ENCODE results near the gene NRXN3. TPM values are rescaled to one million over a fixed set of nuclear protein-coding genes. Genes with fewer than 3 reads are reported as not detected.
"Not testable (repeated sequence)": the region's sequence is repeated elsewhere in the genome, so short reads cannot be mapped to it uniquely, and the experiment has no call there.

NRXN3 gene
- total and polyA plus RNA-seq, 5 donors from 2014 or later, result not detected

DNA sequence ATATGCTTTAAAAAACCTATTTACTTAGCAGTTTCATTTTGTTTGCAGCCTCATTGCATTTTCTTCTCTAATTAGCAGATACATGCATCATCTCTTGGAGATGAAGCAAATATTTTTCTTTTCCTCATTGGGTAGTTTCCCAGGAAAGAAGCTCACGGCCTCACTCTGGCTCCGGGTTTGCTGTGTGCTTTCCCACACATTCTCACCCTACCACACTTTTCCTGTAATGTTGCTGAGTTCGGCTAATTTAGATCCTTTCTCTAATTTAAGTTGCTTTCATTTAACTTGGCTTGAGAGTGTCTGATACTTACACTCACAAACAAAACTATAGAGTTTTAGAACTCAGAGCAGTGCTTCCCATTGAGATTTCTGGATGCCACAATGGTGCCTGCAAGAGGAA, 928.2 kb downstream of the NRXN3 start:
- no peak for ATAC-seq (ENCODE audit: low read depth in 2 of 2)
- H3K27me3 Mint-ChIP-seq, result no peaks in the 10 kb centered on the region

DNA sequence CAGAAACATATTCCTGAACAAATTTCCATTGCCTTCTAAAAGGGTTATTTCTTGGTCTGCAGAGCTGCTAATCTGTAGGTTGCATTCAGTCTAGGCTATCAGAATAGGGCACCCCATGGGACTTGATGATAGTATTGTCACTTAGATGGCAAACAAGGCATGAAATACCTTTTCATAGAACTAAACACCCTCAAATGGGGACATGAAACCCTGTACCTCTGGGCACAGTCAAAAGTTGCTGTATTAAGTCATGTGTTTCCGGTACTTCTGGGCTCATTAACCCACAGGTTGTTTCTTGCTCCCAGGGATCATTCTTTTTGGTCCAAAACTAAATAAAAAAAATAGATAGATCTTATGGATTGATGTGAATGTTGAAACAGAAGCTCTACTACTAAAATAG, 930.4 kb downstream of the NRXN3 start:
- Histone ChIP-seq H3K27me3 (ENCODE audit: control insufficient read depth, insufficient read depth, low read length) (no peaks in the 10 kb centered on the region), H3K9me3 (ENCODE audit: control insufficient read depth in 2 of 2, low read length in 2 of 2) (peaks cover 0 to 2% of the 10 kb centered on the region in 2 experiments), H3K27ac (ENCODE audit: insufficient read depth, low read length, poor library complexity, severe bottlenecking) (no peak overlapping the region), H3K36me3 (ENCODE audit: control insufficient read depth, insufficient read depth, low read length) (no peaks in the 10 kb centered on the region), H3K4me3 (ENCODE audit: low read depth, low read length) (no peak overlapping the region), H3K4me1 (ENCODE audit: control insufficient read depth, insufficient read depth, low read length, poor library complexity, severe bottlenecking) (no peaks in the 10 kb centered on the region)
- DNase-seq (no peak), ATAC-seq (ENCODE audit: low read depth in 2 of 2) (no peak)
- H3K9me3 Mint-ChIP-seq, result peaks cover 0 to 8% (median 4%) of the 10 kb centered on the region in 7 donors
- no peak overlapping the region for H3K4me3 Mint-ChIP-seq
- H3K27me3 Mint-ChIP-seq, result no peaks in the 10 kb centered on the region
- H3K4me1 Mint-ChIP-seq, result no peaks in the 10 kb centered on the region
- H3K36me3 Mint-ChIP-seq, result no peaks in the 10 kb centered on the region
- H3K27ac Mint-ChIP-seq, result no peak overlapping the region

More for the DNA sequence above, 928.2 kb downstream of the NRXN3 start:
- H3K36me3 Mint-ChIP-seq, result no peaks in the 10 kb centered on the region
- Histone ChIP-seq H3K27ac (ENCODE audit: insufficient read depth, low read length, poor library complexity, severe bottlenecking) (no peak overlapping the region), H3K9me3 (ENCODE audit: control insufficient read depth in 2 of 2, low read length in 2 of 2) (no peaks in the 10 kb centered on the region), H3K4me1 (ENCODE audit: control insufficient read depth, insufficient read depth, low read length, poor library complexity, severe bottlenecking) (no peaks in the 10 kb centered on the region), H3K27me3 (ENCODE audit: control insufficient read depth, insufficient read depth, low read length) (no peaks in the 10 kb centered on the region), H3K4me3 (ENCODE audit: low read depth, low read length) (no peak overlapping the region), H3K36me3 (ENCODE audit: control insufficient read depth, insufficient read depth, low read length) (no peaks in the 10 kb centered on the region)
- H3K4me1 Mint-ChIP-seq, result no peaks in the 10 kb centered on the region
- no peak overlapping the region for H3K4me3 Mint-ChIP-seq
- H3K27ac Mint-ChIP-seq, result no peak overlapping the region
- H3K9me3 Mint-ChIP-seq, result peaks cover 0 to 7% (median 0%) of the 10 kb centered on the region in 7 donors
- DNase-seq, result no peak

GRCh38 chr14:79101388-79101787, 931.2 kb downstream of the NRXN3 start:
- no peak for DNase-seq
- H3K4me3 ChIP-seq (ENCODE audit: low read depth, low read length), result no peak overlapping the region
- no peak for ATAC-seq (ENCODE audit: low read depth in 2 of 2)
- Mint-ChIP-seq H3K4me1 (no peaks in the 10 kb centered on the region), H3K4me3 (no peak overlapping the region), H3K27ac (no peak overlapping the region), H3K27me3 (no peaks in the 10 kb centered on the region), H3K36me3 (no peaks in the 10 kb centered on the region), H3K9me3 (peaks cover 0 to 8% (median 4%) of the 10 kb centered on the region in 7 donors)
- no peaks in the 10 kb centered on the region for H3K27me3 ChIP-seq (ENCODE audit: control insufficient read depth, insufficient read depth, low read length)
- no peak overlapping the region for H3K27ac ChIP-seq (ENCODE audit: insufficient read depth, low read length, poor library complexity, severe bottlenecking)
- H3K9me3 ChIP-seq (ENCODE audit: control insufficient read depth in 2 of 2, low read length in 2 of 2), result peaks cover 0 to 2% of the 10 kb centered on the region in 2 experiments
- no peaks in the 10 kb centered on the region for H3K4me1 ChIP-seq (ENCODE audit: control insufficient read depth, insufficient read depth, low read length, poor library complexity, severe bottlenecking)
- no peaks in the 10 kb centered on the region for H3K36me3 ChIP-seq (ENCODE audit: control insufficient read depth, insufficient read depth, low read length)

- Histone ChIP-seq H3K4me1 (ENCODE audit: control insufficient read depth, insufficient read depth, low read length, poor library complexity, severe bottlenecking) (no peaks in the 10 kb centered on the region), H3K27me3 (ENCODE audit: control insufficient read depth, insufficient read depth, low read length) (no peaks in the 10 kb centered on the region), H3K9me3 (ENCODE audit: control insufficient read depth in 2 of 2, low read length in 2 of 2) (peaks cover 0 to 2% of the 10 kb centered on the region in 2 experiments), H3K4me3 (ENCODE audit: low read depth, low read length) (no peak overlapping the region), H3K27ac (ENCODE audit: insufficient read depth, low read length, poor library complexity, severe bottlenecking) (no peak overlapping the region), H3K36me3 (ENCODE audit: control insufficient read depth, insufficient read depth, low read length) (no peaks in the 10 kb centered on the region)
- ATAC-seq (ENCODE audit: low read depth in 2 of 2) (no peak), DNase-seq (no peak)
- H3K4me3 Mint-ChIP-seq, result no peak overlapping the region
- H3K4me1 Mint-ChIP-seq, result no peaks in the 10 kb centered on the region
- H3K27me3 Mint-ChIP-seq, result no peaks in the 10 kb centered on the region
- H3K9me3 Mint-ChIP-seq, result peaks cover 0 to 10% (median 2%) of the 10 kb centered on the region in 7 donors
- no peak overlapping the region for H3K27ac Mint-ChIP-seq
- H3K36me3 Mint-ChIP-seq, result no peaks in the 10 kb centered on the region
These were observed 933.6 kb downstream of the NRXN3 start for GRCh38 chr14:79103764-79104163.

DNA sequence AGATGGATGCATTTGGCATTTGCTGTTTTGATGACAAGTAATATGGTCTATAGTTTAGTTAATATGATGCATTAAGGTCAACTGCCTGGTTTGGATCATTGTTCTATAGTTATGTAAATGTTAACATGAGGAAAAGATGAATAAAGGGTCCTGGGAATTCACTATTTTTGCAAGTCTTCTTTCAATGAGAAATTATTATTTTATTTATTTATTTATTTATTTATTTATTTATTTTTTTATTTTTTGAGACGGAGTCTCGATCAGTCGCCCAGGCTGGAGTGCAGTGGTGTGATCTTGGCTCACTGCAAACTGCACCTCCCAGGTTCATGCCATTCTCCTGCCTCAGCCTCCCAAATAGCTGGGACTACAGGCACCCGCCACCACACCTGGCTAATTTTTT, 940.4 kb downstream of the NRXN3 start:
- not testable (repeated sequence) for H3K4me1 Mint-ChIP-seq; ATAC-seq (ENCODE audit: low read depth in 2 of 2); H3K27me3 Mint-ChIP-seq

DNA sequence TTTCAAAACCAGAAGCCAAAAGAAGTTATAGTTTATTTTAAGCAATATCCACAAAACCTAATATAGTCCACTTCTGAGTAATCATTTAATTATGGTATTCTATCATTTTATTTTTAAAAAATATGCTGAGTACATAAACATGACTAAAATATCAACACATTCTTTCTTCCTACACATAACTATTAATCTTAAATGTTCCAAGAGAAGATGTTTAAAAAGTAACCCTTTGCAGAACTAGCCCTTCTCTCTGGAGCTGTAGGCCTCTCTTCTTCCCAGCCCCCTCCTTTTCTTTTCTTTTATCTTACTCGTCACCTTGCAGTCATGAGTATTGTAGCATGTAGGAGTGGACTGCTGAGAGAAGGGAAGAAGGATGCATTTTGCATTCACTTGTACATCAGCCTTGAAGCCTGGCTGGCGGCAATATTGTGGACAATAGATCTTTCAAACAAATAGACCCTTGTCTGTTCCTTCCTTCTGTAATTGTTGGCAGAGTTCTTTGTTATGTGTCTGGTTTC, 941.9 kb downstream of the NRXN3 start:
- Mint-ChIP-seq H3K36me3 (no peaks in the 10 kb centered on the region), H3K27me3 (no peaks in the 10 kb centered on the region), H3K27ac (no peak overlapping the region), H3K4me3 (no peak overlapping the region), H3K9me3 (peaks cover 0 to 8% (median 5%) of the 10 kb centered on the region in 7 donors), H3K4me1 (no peaks in the 10 kb centered on the region)
- no peaks in the 10 kb centered on the region for H3K4me1 ChIP-seq (ENCODE audit: control insufficient read depth, insufficient read depth, low read length, poor library complexity, severe bottlenecking)
- no peaks in the 10 kb centered on the region for H3K27me3 ChIP-seq (ENCODE audit: control insufficient read depth, insufficient read depth, low read length)
- H3K36me3 ChIP-seq (ENCODE audit: control insufficient read depth, insufficient read depth, low read length), result no peaks in the 10 kb centered on the region
- no peak overlapping the region for H3K4me3 ChIP-seq (ENCODE audit: low read depth, low read length)
- DNase-seq (no peak), ATAC-seq (ENCODE audit: low read depth in 2 of 2) (no peak)
- H3K27ac ChIP-seq (ENCODE audit: insufficient read depth, low read length, poor library complexity, severe bottlenecking), result no peak overlapping the region
- no peaks in the 10 kb centered on the region for H3K9me3 ChIP-seq (ENCODE audit: control insufficient read depth in 2 of 2, low read length in 2 of 2)

More for the DNA sequence above, 940.4 kb downstream of the NRXN3 start:
- H3K4me3 Mint-ChIP-seq; H3K4me1 ChIP-seq (ENCODE audit: control insufficient read depth, insufficient read depth, low read length, poor library complexity, severe bottlenecking); H3K27ac Mint-ChIP-seq; H3K36me3 Mint-ChIP-seq; H3K36me3 ChIP-seq (ENCODE audit: control insufficient read depth, insufficient read depth, low read length); H3K27me3 ChIP-seq (ENCODE audit: control insufficient read depth, insufficient read depth, low read length); H3K9me3 ChIP-seq (ENCODE audit: control insufficient read depth in 2 of 2, low read length in 2 of 2); H3K9me3 Mint-ChIP-seq; H3K4me3 ChIP-seq (ENCODE audit: low read depth, low read length); H3K27ac ChIP-seq (ENCODE audit: insufficient read depth, low read length, poor library complexity, severe bottlenecking); DNase-seq: not testable (repeated sequence)

DNA sequence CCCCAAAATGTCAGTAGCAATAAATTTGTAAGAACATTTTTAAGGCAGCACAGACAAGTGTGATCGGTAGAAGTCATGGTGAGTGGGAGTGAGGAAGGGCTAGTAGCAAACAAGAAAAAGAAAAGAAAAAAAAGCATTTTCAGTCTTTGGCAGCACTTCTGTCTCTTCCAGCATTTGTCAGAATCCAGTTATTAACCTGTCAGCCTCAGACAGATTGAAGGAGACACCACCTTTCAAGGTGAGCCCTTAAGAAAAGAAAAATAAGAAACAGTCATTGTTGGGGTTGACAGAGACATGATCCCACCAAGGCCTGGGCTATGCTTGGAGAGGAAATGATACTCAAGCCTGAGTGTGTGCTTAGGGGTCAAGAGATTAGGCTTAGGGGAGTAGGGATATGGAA, 947.4 kb downstream of the NRXN3 start:
- no peaks in the 10 kb centered on the region for H3K4me1 ChIP-seq (ENCODE audit: control insufficient read depth, insufficient read depth, low read length, poor library complexity, severe bottlenecking)
- no peak overlapping the region for H3K27ac ChIP-seq (ENCODE audit: insufficient read depth, low read length, poor library complexity, severe bottlenecking)
- H3K27ac Mint-ChIP-seq, result no peak overlapping the region
- H3K36me3 Mint-ChIP-seq, result no peaks in the 10 kb centered on the region
- no peak overlapping the region for H3K4me3 Mint-ChIP-seq
- DNase-seq (no peak), ATAC-seq (ENCODE audit: low read depth in 2 of 2) (no peak)
- H3K4me1 Mint-ChIP-seq, result no peaks in the 10 kb centered on the region
- no peaks in the 10 kb centered on the region for H3K27me3 ChIP-seq (ENCODE audit: control insufficient read depth, insufficient read depth, low read length)
- no peaks in the 10 kb centered on the region for H3K9me3 ChIP-seq (ENCODE audit: control insufficient read depth in 2 of 2, low read length in 2 of 2)
- no peaks in the 10 kb centered on the region for H3K27me3 Mint-ChIP-seq
- H3K9me3 Mint-ChIP-seq, result peaks cover 0 to 15% (median 3%) of the 10 kb centered on the region in 7 donors
- no peaks in the 10 kb centered on the region for H3K36me3 ChIP-seq (ENCODE audit: control insufficient read depth, insufficient read depth, low read length)
- no peak overlapping the region for H3K4me3 ChIP-seq (ENCODE audit: low read depth, low read length)

GRCh38 chr14:79118291-79118690, 948.1 kb downstream of the NRXN3 start:
- no peaks in the 10 kb centered on the region for H3K4me1 Mint-ChIP-seq
- Histone ChIP-seq H3K4me1 (ENCODE audit: control insufficient read depth, insufficient read depth, low read length, poor library complexity, severe bottlenecking) (no peaks in the 10 kb centered on the region), H3K4me3 (ENCODE audit: low read depth, low read length) (no peak overlapping the region), H3K36me3 (ENCODE audit: control insufficient read depth, insufficient read depth, low read length) (no peaks in the 10 kb centered on the region), H3K9me3 (ENCODE audit: control insufficient read depth in 2 of 2, low read length in 2 of 2) (no peaks in the 10 kb centered on the region), H3K27me3 (ENCODE audit: control insufficient read depth, insufficient read depth, low read length) (no peaks in the 10 kb centered on the region), H3K27ac (ENCODE audit: insufficient read depth, low read length, poor library complexity, severe bottlenecking) (no peak overlapping the region)
- no peak overlapping the region for H3K27ac Mint-ChIP-seq
- H3K9me3 Mint-ChIP-seq, result peaks cover 0 to 15% (median 3%) of the 10 kb centered on the region in 7 donors
- DNase-seq (no peak), ATAC-seq (ENCODE audit: low read depth in 2 of 2) (no peak)
- H3K36me3 Mint-ChIP-seq, result no peaks in the 10 kb centered on the region
- H3K4me3 Mint-ChIP-seq, result no peak overlapping the region
- H3K27me3 Mint-ChIP-seq, result no peaks in the 10 kb centered on the region

Measured in CD4-positive, CD25-positive, alpha-beta regulatory T cell (primary cell).